ENCODE results near the gene TMEM259.

- TF ChIP-seq CTCF (IDR thresholded peaks at IDR 0.05; ENCODE audit: insufficient read depth, low read length, poor library complexity, severe bottlenecking) (no peak), EZH2phosphoT487 (conservative IDR thresholded peaks at IDR 0.05; ENCODE audit: low read length) (no peak)
Measured at GRCh38 chr19:990119-990571, 30.8 kb downstream of the TMEM259 start.
